Measurements from ENCODE around the gene SCN1A.

DNA sequence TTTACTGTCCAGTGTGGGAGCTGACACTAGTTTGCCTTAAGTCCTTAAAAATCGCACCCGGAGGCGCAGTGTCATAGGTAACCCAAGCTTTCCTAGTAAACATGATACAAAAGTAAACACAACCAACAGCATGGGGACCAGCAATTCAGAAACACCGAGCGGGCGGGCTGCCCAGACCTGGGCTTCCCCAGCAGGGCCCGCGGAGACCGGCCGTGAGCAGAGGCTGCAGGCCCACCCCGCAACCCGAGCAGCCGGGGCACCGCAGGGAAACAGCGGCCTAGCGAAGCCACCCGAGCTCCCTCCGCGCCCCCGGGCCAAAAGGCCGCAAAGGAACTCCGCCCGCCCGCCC, 174.5 kb downstream of the SCN1A start:
- TF ChIP-seq CTCF (IDR thresholded peaks at IDR 0.05) (no peak), POLR2A (IDR thresholded peaks at IDR 0.05) (no peak)

All from testis (tissue), 2 donors.